Peyer's patch (tissue), 4 donors: Measurements from ENCODE around the gene AP2B1.
"Not testable (repeated sequence)": the region's sequence is repeated elsewhere in the genome, so short reads cannot be mapped to it uniquely, and the experiment has no call there.

ENCODE experiments used
- POLR2A ChIP-seq, 2 donors: fragments of 450-650 bp; IDR thresholded peaks; one replicate each; pipeline ENCODE4 v1.5.1; 2017; ENCODE audit warnings: antibody characterized with exemption in 2 of 2, mild to moderate bottlenecking in 2 of 2, moderate library complexity in 2 of 2
- TF ChIP-seq, protein P1 (sequence below), 6 experiments: fragments of 450-650 bp in 4 of 6; fragments of 200-600 bp in 2 of 6; sonication (generic) in 1 of 6; IDR thresholded peaks; one replicate each; pipeline ENCODE4 v1.5.1; 2017 to 2019; ENCODE audit warnings: antibody characterized with exemption in 6 of 6, mild to moderate bottlenecking in 3 of 6, moderate library complexity in 1 of 6

DNA sequence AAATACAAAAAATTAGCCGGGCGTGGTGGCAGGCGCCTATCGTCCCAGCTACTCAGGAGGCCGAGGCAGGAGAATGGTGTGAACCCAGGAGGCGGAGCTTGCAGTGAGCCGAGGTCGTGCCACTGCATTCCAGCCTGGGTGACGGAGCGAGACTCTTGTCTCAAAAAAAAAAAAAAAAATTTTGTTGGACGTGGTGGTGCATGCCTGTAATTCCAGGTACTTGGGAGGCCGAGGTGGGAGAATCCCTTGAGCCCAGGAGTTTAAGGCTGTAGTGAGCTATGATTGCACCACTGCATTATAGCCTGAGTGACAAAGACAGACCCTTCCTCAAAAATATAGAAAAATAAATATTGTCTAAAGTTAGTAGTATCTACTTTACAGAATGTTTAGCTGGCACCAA, 23.6 kb downstream of the AP2B1 start:
- TF ChIP-seq POLR2A (IDR thresholded peaks at IDR 0.05): not testable (repeated sequence)
- TF ChIP-seq, protein P1, sequence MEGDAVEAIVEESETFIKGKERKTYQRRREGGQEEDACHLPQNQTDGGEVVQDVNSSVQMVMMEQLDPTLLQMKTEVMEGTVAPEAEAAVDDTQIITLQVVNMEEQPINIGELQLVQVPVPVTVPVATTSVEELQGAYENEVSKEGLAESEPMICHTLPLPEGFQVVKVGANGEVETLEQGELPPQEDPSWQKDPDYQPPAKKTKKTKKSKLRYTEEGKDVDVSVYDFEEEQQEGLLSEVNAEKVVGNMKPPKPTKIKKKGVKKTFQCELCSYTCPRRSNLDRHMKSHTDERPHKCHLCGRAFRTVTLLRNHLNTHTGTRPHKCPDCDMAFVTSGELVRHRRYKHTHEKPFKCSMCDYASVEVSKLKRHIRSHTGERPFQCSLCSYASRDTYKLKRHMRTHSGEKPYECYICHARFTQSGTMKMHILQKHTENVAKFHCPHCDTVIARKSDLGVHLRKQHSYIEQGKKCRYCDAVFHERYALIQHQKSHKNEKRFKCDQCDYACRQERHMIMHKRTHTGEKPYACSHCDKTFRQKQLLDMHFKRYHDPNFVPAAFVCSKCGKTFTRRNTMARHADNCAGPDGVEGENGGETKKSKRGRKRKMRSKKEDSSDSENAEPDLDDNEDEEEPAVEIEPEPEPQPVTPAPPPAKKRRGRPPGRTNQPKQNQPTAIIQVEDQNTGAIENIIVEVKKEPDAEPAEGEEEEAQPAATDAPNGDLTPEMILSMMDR (IDR thresholded peaks at IDR 0.05): not testable (repeated sequence)
